Liver (tissue), 9 donors: ENCODE data around the gene DOCK6. TPM values are rescaled to one million over a fixed set of nuclear protein-coding genes. Genes with fewer than 3 reads are reported as not detected.

ENCODE experiments used
- DNase-seq: peaks from one replicate; pipeline ENCODE4 v3.0.0-alpha.2; 2017; ENCODE audit warnings: low spot score
- H3K27ac ChIP-seq, 2 donors: one replicate each; pipeline ENCODE4 v1.7.0; 2013; ENCODE audit warnings: inconsistent platforms in 2 of 2, low read length in 2 of 2, control low read depth in 1 of 2, low read depth in 1 of 2, mild to moderate bottlenecking in 1 of 2
- H3K27me3 ChIP-seq, 4 donors: one replicate each; pipeline versions ENCODE4 v1.6.1 to v1.7.0; 2013; ENCODE audit warnings: low read length in 3 of 4, inconsistent platforms in 1 of 4, mild to moderate bottlenecking in 1 of 4, moderate library complexity in 1 of 4; ENCODE audit not compliant: control insufficient read depth in 4 of 4, insufficient read depth in 4 of 4
- H3K36me3 ChIP-seq, 4 donors: one replicate each; pipeline versions ENCODE4 v1.6.1 to v1.7.0; 2013; ENCODE audit warnings: low read length in 3 of 4, mild to moderate bottlenecking in 3 of 4, low read depth in 1 of 4, moderate library complexity in 1 of 4; ENCODE audit not compliant: control insufficient read depth in 4 of 4, insufficient read depth in 3 of 4
- H3K4me1 ChIP-seq, 4 donors: one replicate each; pipeline versions ENCODE4 v1.6.1 to v1.7.0; 2013; ENCODE audit warnings: low read length in 3 of 4, mild to moderate bottlenecking in 3 of 4, moderate library complexity in 1 of 4; ENCODE audit not compliant: control insufficient read depth in 4 of 4, insufficient read depth in 4 of 4
- H3K4me3 ChIP-seq, 3 donors: one replicate each; pipeline versions ENCODE4 v1.6.1 to v1.7.0; 2013; ENCODE audit warnings: low read length in 3 of 3, control low read depth in 1 of 3, low read depth in 1 of 3, mild to moderate bottlenecking in 1 of 3
- H3K9ac ChIP-seq, 2 donors: one replicate each; pipeline ENCODE4 v1.7.0; 2013; ENCODE audit warnings: low read length in 2 of 2, mild to moderate bottlenecking in 2 of 2, moderate library complexity in 2 of 2, control low read depth in 1 of 2, low read depth in 1 of 2
- H3K9me3 ChIP-seq, 4 donors: one replicate each; pipeline versions ENCODE4 v1.6.1 to v1.7.0; 2013; ENCODE audit warnings: low read length in 3 of 4; ENCODE audit not compliant: control insufficient read depth in 4 of 4
- EGR1 ChIP-seq, 2 donors: IDR thresholded peaks; 2 replicates each; pipeline ENCODE4 v1.6.1; 2016 to 2018; ENCODE audit warnings: antibody characterized with exemption in 2 of 2, low read depth in 2 of 2
- FOXA1 ChIP-seq: IDR thresholded peaks from 2 replicates; pipeline ENCODE4 v1.6.1; 2016; ENCODE audit warnings: antibody characterized with exemption
- FOXA2 ChIP-seq: IDR thresholded peaks from 2 replicates; pipeline ENCODE4 v1.6.1; 2016; ENCODE audit warnings: antibody characterized with exemption
- HNF4A ChIP-seq, 2 donors: conservative IDR thresholded peaks; 2 replicates each; pipeline ENCODE4 v1.6.1; 2016; ENCODE audit warnings: antibody characterized with exemption in 2 of 2, mild to moderate bottlenecking in 2 of 2
- HNF4G ChIP-seq: IDR thresholded peaks from 2 replicates; pipeline ENCODE4 v1.6.1; 2016; ENCODE audit warnings: antibody characterized with exemption
- JUND ChIP-seq, 2 donors: IDR thresholded peaks; 2 replicates each; pipeline ENCODE4 v1.6.1; 2016; ENCODE audit warnings: antibody characterized with exemption in 2 of 2
- NR2F2 ChIP-seq: IDR thresholded peaks from 2 replicates; pipeline ENCODE4 v1.6.1; 2016; ENCODE audit warnings: antibody characterized with exemption
- RAD21 ChIP-seq, 2 donors: IDR thresholded peaks; 2 replicates each; pipeline ENCODE4 v1.6.1; 2016; ENCODE audit warnings: antibody characterized with exemption in 2 of 2, mild to moderate bottlenecking in 2 of 2
- SP1 ChIP-seq: IDR thresholded peaks from 2 replicates; pipeline ENCODE4 v1.6.1; 2018; ENCODE audit warnings: antibody characterized with exemption, mild to moderate bottlenecking
- TAF1 ChIP-seq: conservative IDR thresholded peaks from 2 replicates; pipeline ENCODE4 v1.6.1; 2016; ENCODE audit warnings: antibody characterized with exemption, mild to moderate bottlenecking
- YY1 ChIP-seq: IDR thresholded peaks from 2 replicates; pipeline ENCODE4 v1.6.1; 2016; ENCODE audit warnings: antibody characterized with exemption, mild to moderate bottlenecking
- WGBS: extraction: QIAGEN DNeasy Blood & Tissue Kit; methylation state at CpG from one replicate; pipeline ENCODE4 v1.1.7; 2013; 5-methylcytosine and 5-hydroxymethylcytosine counted together
- polyA plus RNA-seq, 2 donors: library from polyadenylated mRNA; stranded (reverse) in 1 of 2; unstranded in 1 of 2; fragments of 200-250 nt in 1 of 2; fragments of >200 nt in 1 of 2; fragmentation: Nextera tagmentation in 1 of 2; extraction: Ambion mirVana in 1 of 2; gene quantifications; one replicate each; pipeline versions ENCODE4 v1.2.1 to v1.2.3, GENCODE V29; 2013 to 2015
- total RNA-seq, 2 donors: library from RNA; depleted of rRNA; stranded (reverse); fragments of >200 nt; gene quantifications; one replicate each; pipeline ENCODE4 v1.2.3, GENCODE V29; 2014
- TF ChIP-seq, protein P1 (sequence below): fragments of 150-350 bp; IDR thresholded peaks from 2 replicates; pipeline ENCODE4 v1.5.1; 2017; ENCODE audit warnings: improper control_type of control experiment, low read depth, low read length; ENCODE audit not compliant: missing input control
- TF ChIP-seq, protein P2 (sequence below): IDR thresholded peaks from 2 replicates; pipeline ENCODE4 v1.6.1; 2016; ENCODE audit warnings: antibody characterized with exemption
- TF ChIP-seq, protein P3 (sequence below): IDR thresholded peaks from 2 replicates; pipeline ENCODE4 v1.6.1; 2016; ENCODE audit warnings: antibody characterized with exemption
- TF ChIP-seq, protein P4 (sequence below): IDR thresholded peaks from 2 replicates; pipeline ENCODE4 v1.6.1; 2016; ENCODE audit warnings: antibody characterized with exemption
- donor health status: healthy.
- donor health status: healthy.
- donor health status: healthy.
- donor health status: healthy.
- donor health status: healthy.

Gene DOCK6
- total and polyA plus RNA-seq, 4 donors = 4.9 to 15.8 (median 13.7) TPM

DNA sequence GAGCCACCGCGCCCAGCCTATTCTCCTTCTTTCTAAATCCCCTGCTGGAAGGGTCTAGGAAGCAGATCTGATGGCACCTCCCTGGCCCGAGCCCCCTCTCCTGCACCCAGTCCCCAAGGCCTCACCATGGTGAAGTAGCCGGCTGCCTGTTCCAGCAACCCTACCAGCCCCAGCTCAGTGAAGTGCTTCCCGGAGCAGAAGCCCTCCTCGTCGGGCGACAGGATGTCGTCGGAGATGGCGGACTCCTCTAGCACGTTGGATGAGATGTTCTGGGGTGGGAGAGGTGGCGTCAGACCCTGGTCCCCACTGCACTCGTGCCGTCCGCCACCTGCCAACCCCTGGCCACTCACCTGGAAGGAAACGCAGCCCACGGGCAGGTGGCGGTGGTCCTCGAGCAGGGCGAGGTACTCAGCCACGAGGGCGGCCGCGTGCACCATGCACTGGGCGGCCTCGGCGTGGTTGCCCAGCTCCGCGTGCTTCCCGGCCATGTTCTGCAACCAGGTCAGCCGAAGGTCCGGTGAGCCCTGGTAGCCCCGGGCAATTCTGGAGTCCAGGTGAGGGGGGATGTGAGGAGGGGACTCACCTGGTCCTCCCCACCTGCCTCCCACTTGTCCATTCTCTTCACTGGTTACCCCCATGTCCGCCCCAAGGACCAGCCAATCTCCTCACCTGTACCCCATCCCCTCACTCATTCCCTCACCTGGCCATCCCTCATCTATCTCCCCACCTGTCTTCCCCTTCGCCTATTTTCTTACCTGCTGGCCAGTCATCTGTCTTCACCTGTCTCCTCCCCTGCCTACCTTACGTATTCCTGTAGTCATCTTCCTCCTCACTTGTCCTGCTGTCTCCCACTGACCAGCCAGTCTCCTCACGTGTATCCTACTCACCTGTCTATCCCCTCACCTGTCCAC lies 53.5 kb downstream of the DOCK6 start:
- no peak overlapping the region for H3K27ac ChIP-seq
- 91% methylated on average over 38 of the region's 38 CpGs for WGBS
- H3K4me3 ChIP-seq = no peak overlapping the region
- H3K9ac ChIP-seq = no peak overlapping the region
- H3K36me3 ChIP-seq = peaks cover 5 to 33% (median 8%) of the 10 kb centered on the region in 4 donors
- TF ChIP-seq SP1 (no peak), HNF4A (conservative IDR thresholded peaks at IDR 0.05) (no peak), YY1 (no peak), NR2F2 (no peak), HNF4G (no peak), EGR1 (IDR thresholded peaks at IDR 0.05; ENCODE audit: low read depth in 2 of 2) (no peak), JUND (IDR thresholded peaks at IDR 0.05) (no peak), TAF1 (no peak), FOXA1 (no peak)
- TF ChIP-seq, protein P1, sequence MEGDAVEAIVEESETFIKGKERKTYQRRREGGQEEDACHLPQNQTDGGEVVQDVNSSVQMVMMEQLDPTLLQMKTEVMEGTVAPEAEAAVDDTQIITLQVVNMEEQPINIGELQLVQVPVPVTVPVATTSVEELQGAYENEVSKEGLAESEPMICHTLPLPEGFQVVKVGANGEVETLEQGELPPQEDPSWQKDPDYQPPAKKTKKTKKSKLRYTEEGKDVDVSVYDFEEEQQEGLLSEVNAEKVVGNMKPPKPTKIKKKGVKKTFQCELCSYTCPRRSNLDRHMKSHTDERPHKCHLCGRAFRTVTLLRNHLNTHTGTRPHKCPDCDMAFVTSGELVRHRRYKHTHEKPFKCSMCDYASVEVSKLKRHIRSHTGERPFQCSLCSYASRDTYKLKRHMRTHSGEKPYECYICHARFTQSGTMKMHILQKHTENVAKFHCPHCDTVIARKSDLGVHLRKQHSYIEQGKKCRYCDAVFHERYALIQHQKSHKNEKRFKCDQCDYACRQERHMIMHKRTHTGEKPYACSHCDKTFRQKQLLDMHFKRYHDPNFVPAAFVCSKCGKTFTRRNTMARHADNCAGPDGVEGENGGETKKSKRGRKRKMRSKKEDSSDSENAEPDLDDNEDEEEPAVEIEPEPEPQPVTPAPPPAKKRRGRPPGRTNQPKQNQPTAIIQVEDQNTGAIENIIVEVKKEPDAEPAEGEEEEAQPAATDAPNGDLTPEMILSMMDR = no peak
- TF ChIP-seq, protein P2, sequence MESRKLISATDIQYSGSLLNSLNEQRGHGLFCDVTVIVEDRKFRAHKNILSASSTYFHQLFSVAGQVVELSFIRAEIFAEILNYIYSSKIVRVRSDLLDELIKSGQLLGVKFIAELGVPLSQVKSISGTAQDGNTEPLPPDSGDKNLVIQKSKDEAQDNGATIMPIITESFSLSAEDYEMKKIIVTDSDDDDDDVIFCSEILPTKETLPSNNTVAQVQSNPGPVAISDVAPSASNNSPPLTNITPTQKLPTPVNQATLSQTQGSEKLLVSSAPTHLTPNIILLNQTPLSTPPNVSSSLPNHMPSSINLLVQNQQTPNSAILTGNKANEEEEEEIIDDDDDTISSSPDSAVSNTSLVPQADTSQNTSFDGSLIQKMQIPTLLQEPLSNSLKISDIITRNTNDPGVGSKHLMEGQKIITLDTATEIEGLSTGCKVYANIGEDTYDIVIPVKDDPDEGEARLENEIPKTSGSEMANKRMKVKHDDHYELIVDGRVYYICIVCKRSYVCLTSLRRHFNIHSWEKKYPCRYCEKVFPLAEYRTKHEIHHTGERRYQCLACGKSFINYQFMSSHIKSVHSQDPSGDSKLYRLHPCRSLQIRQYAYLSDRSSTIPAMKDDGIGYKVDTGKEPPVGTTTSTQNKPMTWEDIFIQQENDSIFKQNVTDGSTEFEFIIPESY = no peak
- TF ChIP-seq, protein P3, sequence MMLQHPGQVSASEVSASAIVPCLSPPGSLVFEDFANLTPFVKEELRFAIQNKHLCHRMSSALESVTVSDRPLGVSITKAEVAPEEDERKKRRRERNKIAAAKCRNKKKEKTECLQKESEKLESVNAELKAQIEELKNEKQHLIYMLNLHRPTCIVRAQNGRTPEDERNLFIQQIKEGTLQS = no peak
- TF ChIP-seq, protein P4, sequence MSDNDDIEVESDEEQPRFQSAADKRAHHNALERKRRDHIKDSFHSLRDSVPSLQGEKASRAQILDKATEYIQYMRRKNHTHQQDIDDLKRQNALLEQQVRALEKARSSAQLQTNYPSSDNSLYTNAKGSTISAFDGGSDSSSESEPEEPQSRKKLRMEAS = no peak
- H3K27me3 ChIP-seq = no peaks in the 10 kb centered on the region
- peaks cover 0 to 15% (median 8%) of the 10 kb centered on the region in 4 donors for H3K4me1 ChIP-seq
- no peak for DNase-seq
- H3K9me3 ChIP-seq = no peaks in the 10 kb centered on the region

DNA sequence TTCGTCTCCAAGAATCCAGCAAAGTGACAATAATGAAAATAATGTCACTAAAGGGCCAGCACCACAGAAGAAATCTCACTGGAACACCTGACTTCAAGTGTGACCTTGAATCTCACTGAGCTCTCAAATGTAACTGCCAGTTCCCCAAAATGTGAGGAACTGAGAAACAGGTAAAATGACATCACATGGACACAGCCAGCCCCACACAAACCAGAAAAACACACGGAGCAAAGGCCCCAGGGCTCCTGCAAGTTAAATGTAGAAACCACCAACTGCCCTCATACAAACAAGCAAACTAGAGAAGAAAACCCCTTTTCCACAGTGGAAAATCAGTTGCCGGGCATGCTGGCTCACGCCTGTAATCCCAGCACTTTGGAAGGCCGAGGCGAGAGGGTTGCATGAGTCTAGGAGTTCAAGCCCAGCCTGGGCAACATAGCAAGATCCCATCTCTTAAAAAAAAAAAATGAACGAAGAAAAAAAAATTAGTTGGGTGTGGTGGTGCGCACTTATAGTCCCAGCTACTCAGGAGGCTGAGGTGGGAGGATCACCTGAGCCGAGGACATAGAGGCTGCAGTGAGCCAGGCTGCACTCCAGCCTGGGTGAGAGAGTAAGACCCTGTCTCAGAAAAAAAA lies 56.3 kb downstream of the DOCK6 start:
- H3K27me3 ChIP-seq = no peaks in the 10 kb centered on the region
- H3K36me3 ChIP-seq = peaks cover 3 to 18% (median 6%) of the 10 kb centered on the region in 4 donors
- H3K9ac ChIP-seq = no peak overlapping the region
- H3K27ac ChIP-seq = no peak overlapping the region
- no peak overlapping the region for H3K4me3 ChIP-seq
- WGBS = 92% methylated on average over 9 of the region's 9 CpGs
- peaks cover 0 to 28% (median 17%) of the 10 kb centered on the region in 4 donors for H3K4me1 ChIP-seq
- no peaks in the 10 kb centered on the region for H3K9me3 ChIP-seq
- no peak for DNase-seq
- no peak for TF ChIP-seq SP1
- TF ChIP-seq YY1 = no peak
- no peak for TF ChIP-seq HNF4G
- TF ChIP-seq NR2F2 = no peak
- TF ChIP-seq, protein P1 = no peak
- TF ChIP-seq FOXA1 = no peak
- TF ChIP-seq, protein P3 = no peak
- no peak for TF ChIP-seq HNF4A (conservative IDR thresholded peaks at IDR 0.05)
- TF ChIP-seq RAD21 (IDR thresholded peaks at IDR 0.05) = no peak
- TF ChIP-seq, protein P2 = no peak
- TF ChIP-seq, protein P4 = no peak
- no peak for TF ChIP-seq FOXA2
- TF ChIP-seq JUND (IDR thresholded peaks at IDR 0.05) = no peak
